GM12878 (cell line): ENCODE data around the gene RHAG.

ENCODE experiments used
- ATF2 ChIP-seq: IDR thresholded peaks from 2 replicates; pipeline ENCODE4 v1.6.1; 2012; ENCODE audit warnings: low read length, inconsistent platforms
- CREM ChIP-seq: IDR thresholded peaks from 2 replicates; pipeline ENCODE4 v1.6.1; 2014; ENCODE audit warnings: antibody characterized with exemption, low read depth
- CTCF ChIP-seq, 3 experiments: IDR thresholded peaks in 2 of 3; conservative IDR thresholded peaks in 1 of 3; 2 replicates each; pipeline ENCODE4 v1.5.1; 2011; ENCODE audit warnings: low read depth in 3 of 3, low read length in 3 of 3, mild to moderate bottlenecking in 3 of 3, control low read depth in 2 of 3, moderate library complexity in 2 of 3, inconsistent platforms in 1 of 3, mixed read lengths in 1 of 3; ENCODE audit not compliant: control insufficient read depth in 2 of 3, insufficient read depth in 1 of 3; ENCODE audit errors: extremely low read depth in 1 of 3
- DPF2 ChIP-seq: fragments of 450-650 bp; IDR thresholded peaks from 2 replicates; pipeline ENCODE4 v1.6.1; 2017; ENCODE audit warnings: mild to moderate bottlenecking
- EP300 ChIP-seq, 2 experiments: fragments of 150-350 bp in 1 of 2; IDR thresholded peaks; 2 replicates each; pipeline ENCODE4 v1.6.1; 2011 to 2012; ENCODE audit warnings: low read depth in 2 of 2, low read length in 2 of 2, borderline replicate concordance in 1 of 2, improper control_type of control experiment in 1 of 2, inconsistent platforms in 1 of 2; ENCODE audit not compliant: control insufficient read depth in 1 of 2
- FOXM1 ChIP-seq: IDR thresholded peaks from 2 replicates; pipeline ENCODE4 v1.6.1; 2012; ENCODE audit warnings: low read depth, mild to moderate bottlenecking, inconsistent platforms, low read length, moderate library complexity
- JUND ChIP-seq: IDR thresholded peaks from 2 replicates; pipeline ENCODE4 v1.6.1; 2012; ENCODE audit warnings: low read depth, mild to moderate bottlenecking, low read length, improper control_type of control experiment, moderate library complexity
- MXI1 ChIP-seq: fragments of 150-350 bp; IDR thresholded peaks from 2 replicates; pipeline ENCODE4 v1.6.1; 2011; ENCODE audit warnings: low read depth, mild to moderate bottlenecking, inconsistent platforms, low read length, improper control_type of control experiment
- NFYB ChIP-seq: IDR thresholded peaks from 2 replicates; pipeline ENCODE4 v1.6.1; 2011; ENCODE audit warnings: low read depth, mild to moderate bottlenecking, low read length, improper control_type of control experiment, moderate library complexity; ENCODE audit not compliant: insufficient read depth
- TAF1 ChIP-seq: IDR thresholded peaks from 2 replicates; pipeline ENCODE4 v1.6.1; 2011; ENCODE audit warnings: mild to moderate bottlenecking, low read depth, low read length, borderline replicate concordance
- YBX1 ChIP-seq: fragments of 450-650 bp; IDR thresholded peaks from 2 replicates; pipeline ENCODE4 v1.6.1; 2016; ENCODE audit warnings: antibody characterized with exemption
- TF ChIP-seq, protein P1 (sequence below): IDR thresholded peaks from 2 replicates; pipeline ENCODE4 v1.6.1; 2011; ENCODE audit warnings: mild to moderate bottlenecking, low read depth, low read length, moderate library complexity; ENCODE audit not compliant: insufficient replicate concordance
- TF ChIP-seq, protein P2 (sequence below): IDR thresholded peaks from 2 replicates; pipeline ENCODE4 v1.6.1; 2012; ENCODE audit warnings: mild to moderate bottlenecking, low read depth, low read length

DNA sequence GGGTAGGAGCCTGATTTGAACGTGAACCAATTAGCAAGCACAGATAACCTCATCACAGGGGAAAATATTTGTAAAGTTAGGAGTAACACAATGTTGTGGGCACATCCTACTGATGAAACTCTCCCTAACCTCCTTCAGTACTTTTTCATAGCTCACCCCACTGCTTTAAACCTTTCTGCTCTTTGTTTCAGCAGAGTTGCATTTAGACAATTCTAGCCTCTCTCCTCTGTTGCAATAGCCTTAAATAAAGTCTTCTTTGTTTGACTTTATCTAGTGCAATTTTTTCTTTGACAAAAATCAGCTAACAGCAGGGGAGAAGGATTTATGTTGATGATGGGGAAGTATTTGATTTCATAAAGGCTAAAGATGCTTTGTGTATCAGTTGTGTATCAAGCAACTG, 72.1 kb downstream of the RHAG start:
- TF ChIP-seq TAF1 (no peak), DPF2 (no peak), NFYB (no peak), MXI1 (no peak), JUND (no peak), FOXM1 (no peak), CTCF (IDR thresholded peaks at IDR 0.05 in 2 of 3, conservative IDR thresholded peaks at IDR 0.05 in 1 of 3; ENCODE audit: control insufficient read depth in 2 of 3, extremely low read depth in 1 of 3, insufficient read depth in 1 of 3, low read depth in 3 of 3, low read length in 3 of 3) (no peak), EP300 (IDR thresholded peaks at IDR 0.05; ENCODE audit: borderline replicate concordance in 1 of 2, control insufficient read depth in 1 of 2, low read depth in 2 of 2, low read length in 2 of 2) (no peak), CREM (no peak), ATF2 (no peak), YBX1 (no peak)
- TF ChIP-seq, protein P1, sequence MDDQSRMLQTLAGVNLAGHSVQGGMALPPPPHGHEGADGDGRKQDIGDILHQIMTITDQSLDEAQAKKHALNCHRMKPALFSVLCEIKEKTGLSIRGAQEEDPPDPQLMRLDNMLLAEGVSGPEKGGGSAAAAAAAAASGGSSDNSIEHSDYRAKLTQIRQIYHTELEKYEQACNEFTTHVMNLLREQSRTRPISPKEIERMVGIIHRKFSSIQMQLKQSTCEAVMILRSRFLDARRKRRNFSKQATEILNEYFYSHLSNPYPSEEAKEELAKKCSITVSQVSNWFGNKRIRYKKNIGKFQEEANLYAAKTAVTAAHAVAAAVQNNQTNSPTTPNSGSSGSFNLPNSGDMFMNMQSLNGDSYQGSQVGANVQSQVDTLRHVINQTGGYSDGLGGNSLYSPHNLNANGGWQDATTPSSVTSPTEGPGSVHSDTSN = no peak
- TF ChIP-seq, protein P2, sequence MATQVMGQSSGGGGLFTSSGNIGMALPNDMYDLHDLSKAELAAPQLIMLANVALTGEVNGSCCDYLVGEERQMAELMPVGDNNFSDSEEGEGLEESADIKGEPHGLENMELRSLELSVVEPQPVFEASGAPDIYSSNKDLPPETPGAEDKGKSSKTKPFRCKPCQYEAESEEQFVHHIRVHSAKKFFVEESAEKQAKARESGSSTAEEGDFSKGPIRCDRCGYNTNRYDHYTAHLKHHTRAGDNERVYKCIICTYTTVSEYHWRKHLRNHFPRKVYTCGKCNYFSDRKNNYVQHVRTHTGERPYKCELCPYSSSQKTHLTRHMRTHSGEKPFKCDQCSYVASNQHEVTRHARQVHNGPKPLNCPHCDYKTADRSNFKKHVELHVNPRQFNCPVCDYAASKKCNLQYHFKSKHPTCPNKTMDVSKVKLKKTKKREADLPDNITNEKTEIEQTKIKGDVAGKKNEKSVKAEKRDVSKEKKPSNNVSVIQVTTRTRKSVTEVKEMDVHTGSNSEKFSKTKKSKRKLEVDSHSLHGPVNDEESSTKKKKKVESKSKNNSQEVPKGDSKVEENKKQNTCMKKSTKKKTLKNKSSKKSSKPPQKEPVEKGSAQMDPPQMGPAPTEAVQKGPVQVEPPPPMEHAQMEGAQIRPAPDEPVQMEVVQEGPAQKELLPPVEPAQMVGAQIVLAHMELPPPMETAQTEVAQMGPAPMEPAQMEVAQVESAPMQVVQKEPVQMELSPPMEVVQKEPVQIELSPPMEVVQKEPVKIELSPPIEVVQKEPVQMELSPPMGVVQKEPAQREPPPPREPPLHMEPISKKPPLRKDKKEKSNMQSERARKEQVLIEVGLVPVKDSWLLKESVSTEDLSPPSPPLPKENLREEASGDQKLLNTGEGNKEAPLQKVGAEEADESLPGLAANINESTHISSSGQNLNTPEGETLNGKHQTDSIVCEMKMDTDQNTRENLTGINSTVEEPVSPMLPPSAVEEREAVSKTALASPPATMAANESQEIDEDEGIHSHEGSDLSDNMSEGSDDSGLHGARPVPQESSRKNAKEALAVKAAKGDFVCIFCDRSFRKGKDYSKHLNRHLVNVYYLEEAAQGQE = no peak
